Hepatocyte (in vitro differentiated cells): ENCODE data around the gene SERPINA6. TPM values are rescaled to one million over a fixed set of nuclear protein-coding genes. Genes with fewer than 3 reads are reported as not detected.

ENCODE experiments used
- DNase-seq: peaks from one replicate; pipeline ENCODE4 v3.0.0-alpha.2; 2016; ENCODE audit warnings: low spot score
- H2AFZ ChIP-seq: fragments of 200-600 bp; sonication (generic); 2 replicates; pipeline ENCODE4 v1.6.0; 2016; ENCODE audit warnings: antibody characterized with exemption, mild to moderate bottlenecking
- H3K27ac ChIP-seq: fragments of 200-600 bp; sonication (generic); 2 replicates; pipeline ENCODE4 v1.5.1; 2016; ENCODE audit warnings: mild to moderate bottlenecking
- H3K27me3 ChIP-seq: fragments of 200-600 bp; sonication (generic); 2 replicates; pipeline ENCODE4 v1.6.1; 2016
- H3K36me3 ChIP-seq: fragments of 200-600 bp; sonication (generic); replicated peaks from 2 replicates; pipeline ENCODE4 v1.5.1; 2016; ENCODE audit warnings: low read depth; ENCODE audit not compliant: insufficient read depth
- H3K4me1 ChIP-seq: fragments of 200-600 bp; sonication (generic); 2 replicates; pipeline ENCODE4 v1.5.1; 2016; ENCODE audit warnings: mild to moderate bottlenecking, moderate library complexity; ENCODE audit not compliant: insufficient read depth
- H3K4me2 ChIP-seq: fragments of 200-600 bp; sonication (generic); 2 replicates; pipeline ENCODE4 v1.6.0; 2016
- H3K4me3 ChIP-seq: fragments of 200-600 bp; sonication (generic); 2 replicates; pipeline ENCODE4 v1.5.1; 2016; ENCODE audit warnings: mild to moderate bottlenecking
- H3K79me2 ChIP-seq: fragments of 200-600 bp; sonication (generic); 2 replicates; pipeline ENCODE4 v1.6.0; 2017; ENCODE audit warnings: mild to moderate bottlenecking
- H3K9me2 ChIP-seq: fragments of 200-600 bp; sonication (generic); replicated peaks from 2 replicates; pipeline ENCODE4 v1.6.0; 2017; ENCODE audit warnings: mild to moderate bottlenecking; ENCODE audit not compliant: insufficient read depth
- H3K9me3 ChIP-seq: fragments of 200-600 bp; sonication (generic); 2 replicates; pipeline ENCODE4 v1.5.1; 2016; ENCODE audit warnings: low read depth, mild to moderate bottlenecking
- H4K20me1 ChIP-seq: fragments of 200-600 bp; sonication (generic); 2 replicates; pipeline ENCODE4 v1.6.0; 2016; ENCODE audit warnings: mild to moderate bottlenecking; ENCODE audit not compliant: insufficient read depth, poor library complexity, severe bottlenecking
- EZH2 ChIP-seq: fragments of 200-600 bp; sonication (generic); IDR thresholded peaks from 2 replicates; pipeline ENCODE4 v1.6.1; 2016; ENCODE audit warnings: antibody characterized with exemption, mild to moderate bottlenecking, borderline replicate concordance
- EZH2phosphoT487 ChIP-seq: fragments of 200-600 bp; sonication (generic); IDR thresholded peaks from one replicate; pipeline ENCODE4 v1.6.1; 2018; ENCODE audit warnings: antibody characterized with exemption, mild to moderate bottlenecking, low read depth, moderate library complexity; ENCODE audit not compliant: unreplicated experiment, severe bottlenecking
- WGBS: methylation state at CpG from one replicate; pipeline ENCODE4 v1.1.6; 2016; ENCODE audit warnings: low lambda C conversion rate; ENCODE audit errors: missing lambda C conversion rate; 5-methylcytosine and 5-hydroxymethylcytosine counted together
- polyA plus RNA-seq: library from polyadenylated mRNA; unstranded; fragments of >200 nt; fragmentation: Nextera tagmentation; extraction: Ambion mirVana; gene quantifications from 2 replicates; pipeline ENCODE4 v1.2.1, GENCODE V29; 2016
- total RNA-seq: library from RNA; depleted of rRNA; stranded (reverse); fragments of >200 nt; gene quantifications from 2 replicates; pipeline ENCODE4 v1.2.3, GENCODE V29; 2014
- TF ChIP-seq, protein P1 (sequence below): fragments of 200-600 bp; sonication (generic); IDR thresholded peaks from 2 replicates; pipeline ENCODE4 v1.5.1; 2016; ENCODE audit warnings: antibody characterized with exemption, mild to moderate bottlenecking; ENCODE audit not compliant: poor library complexity

Gene SERPINA6
- total and polyA plus RNA-seq, 2 experiments from 2014 or later, result 132 to 135 TPM

DNA sequence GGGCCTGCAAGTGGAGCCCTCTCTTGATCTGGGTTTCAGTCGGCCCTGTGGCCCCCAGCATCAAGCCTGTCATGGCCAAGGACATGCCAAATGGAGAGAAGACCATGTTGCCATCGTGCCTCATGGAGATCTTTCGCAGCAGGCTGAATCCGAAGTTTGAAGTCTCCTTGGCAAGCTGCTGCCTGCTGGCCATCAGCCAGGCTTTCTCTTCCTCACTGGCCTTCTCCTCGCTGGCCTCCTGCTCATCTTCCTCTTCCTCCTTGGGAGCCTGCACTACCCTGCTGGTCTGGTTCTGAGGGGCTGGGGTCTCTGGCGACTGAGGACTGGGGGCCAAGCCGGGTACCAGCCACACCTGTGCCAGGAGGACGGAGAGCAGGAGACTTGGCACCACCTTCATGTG, 32.9 kb downstream of the SERPINA6 start:
- WGBS, result 91% methylated on average over 8 of the region's 8 CpGs
- H3K27ac ChIP-seq, result no peak overlapping the region
- H3K9me2 ChIP-seq, result no peaks in the 10 kb centered on the region
- no peaks in the 10 kb centered on the region for H4K20me1 ChIP-seq
- TF ChIP-seq, protein P1, sequence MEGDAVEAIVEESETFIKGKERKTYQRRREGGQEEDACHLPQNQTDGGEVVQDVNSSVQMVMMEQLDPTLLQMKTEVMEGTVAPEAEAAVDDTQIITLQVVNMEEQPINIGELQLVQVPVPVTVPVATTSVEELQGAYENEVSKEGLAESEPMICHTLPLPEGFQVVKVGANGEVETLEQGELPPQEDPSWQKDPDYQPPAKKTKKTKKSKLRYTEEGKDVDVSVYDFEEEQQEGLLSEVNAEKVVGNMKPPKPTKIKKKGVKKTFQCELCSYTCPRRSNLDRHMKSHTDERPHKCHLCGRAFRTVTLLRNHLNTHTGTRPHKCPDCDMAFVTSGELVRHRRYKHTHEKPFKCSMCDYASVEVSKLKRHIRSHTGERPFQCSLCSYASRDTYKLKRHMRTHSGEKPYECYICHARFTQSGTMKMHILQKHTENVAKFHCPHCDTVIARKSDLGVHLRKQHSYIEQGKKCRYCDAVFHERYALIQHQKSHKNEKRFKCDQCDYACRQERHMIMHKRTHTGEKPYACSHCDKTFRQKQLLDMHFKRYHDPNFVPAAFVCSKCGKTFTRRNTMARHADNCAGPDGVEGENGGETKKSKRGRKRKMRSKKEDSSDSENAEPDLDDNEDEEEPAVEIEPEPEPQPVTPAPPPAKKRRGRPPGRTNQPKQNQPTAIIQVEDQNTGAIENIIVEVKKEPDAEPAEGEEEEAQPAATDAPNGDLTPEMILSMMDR, result no peak
- no peak for TF ChIP-seq EZH2
- no peak for TF ChIP-seq EZH2phosphoT487
- peaks cover 25% of the 10 kb centered on the region for H3K4me1 ChIP-seq
- H3K36me3 ChIP-seq, result no peaks in the 10 kb centered on the region
- no peak overlapping the region for H3K4me2 ChIP-seq
- no peak overlapping the region for H2AFZ ChIP-seq
- DNase-seq, result no peak
- no peak overlapping the region for H3K4me3 ChIP-seq
- no peaks in the 10 kb centered on the region for H3K79me2 ChIP-seq
- no peaks in the 10 kb centered on the region for H3K9me3 ChIP-seq
- H3K27me3 ChIP-seq, result no peaks in the 10 kb centered on the region

DNA sequence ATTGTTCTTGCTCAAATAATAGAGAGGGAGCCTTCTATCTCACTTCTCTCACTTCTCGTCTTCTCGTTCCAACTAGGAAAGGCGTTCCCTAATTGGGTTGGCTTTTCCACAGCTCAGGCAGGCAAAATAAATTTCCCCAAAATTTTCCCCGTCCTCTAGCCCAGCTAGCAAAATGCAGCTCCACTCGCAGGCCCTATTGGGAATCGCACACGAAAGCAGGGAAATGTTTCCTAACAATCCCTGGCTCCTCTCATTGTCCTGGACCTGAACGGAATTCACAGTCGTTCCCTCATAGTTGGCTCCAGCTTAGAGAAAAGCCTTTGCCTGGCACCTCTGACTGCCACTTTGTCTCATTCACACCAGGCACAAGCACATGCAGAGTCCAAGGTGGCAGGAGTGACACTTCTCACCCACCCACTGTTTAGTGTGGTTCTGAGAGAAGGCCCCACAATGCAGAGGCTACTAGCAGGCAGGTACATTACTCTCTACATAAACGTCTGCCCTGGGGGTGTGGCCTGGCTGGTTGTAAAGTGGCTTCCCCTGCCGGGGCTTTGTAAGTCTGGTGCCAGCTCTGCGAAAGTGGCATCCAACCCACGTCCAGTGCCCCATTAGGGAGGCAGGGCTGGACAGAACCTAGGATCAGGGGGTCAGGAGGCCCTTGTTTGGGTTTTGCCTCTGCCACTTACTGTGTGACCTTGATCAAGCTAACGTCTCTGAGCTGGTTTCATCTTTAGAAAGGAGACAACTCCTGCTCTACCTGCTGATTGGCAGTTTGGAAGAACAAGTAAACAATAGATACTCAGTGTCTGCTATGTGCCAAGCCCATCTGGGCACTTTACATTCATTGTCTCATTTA, 34.3 kb downstream of the SERPINA6 start:
- 76% methylated on average over 14 of the region's 14 CpGs for WGBS
- Histone ChIP-seq H4K20me1 (no peaks in the 10 kb centered on the region), H3K4me2 (no peak overlapping the region), H3K9me3 (no peaks in the 10 kb centered on the region), H3K9me2 (no peaks in the 10 kb centered on the region), H3K4me1 (peaks cover 18% of the 10 kb centered on the region), H3K79me2 (no peaks in the 10 kb centered on the region), H3K27me3 (no peaks in the 10 kb centered on the region), H3K27ac (no peak overlapping the region), H3K36me3 (no peaks in the 10 kb centered on the region), H3K4me3 (no peak overlapping the region), H2AFZ (no peak overlapping the region)
- no peak for TF ChIP-seq EZH2phosphoT487
- TF ChIP-seq EZH2, result no peak
- TF ChIP-seq, protein P1, result no peak
- DNase-seq, result no peak

DNA sequence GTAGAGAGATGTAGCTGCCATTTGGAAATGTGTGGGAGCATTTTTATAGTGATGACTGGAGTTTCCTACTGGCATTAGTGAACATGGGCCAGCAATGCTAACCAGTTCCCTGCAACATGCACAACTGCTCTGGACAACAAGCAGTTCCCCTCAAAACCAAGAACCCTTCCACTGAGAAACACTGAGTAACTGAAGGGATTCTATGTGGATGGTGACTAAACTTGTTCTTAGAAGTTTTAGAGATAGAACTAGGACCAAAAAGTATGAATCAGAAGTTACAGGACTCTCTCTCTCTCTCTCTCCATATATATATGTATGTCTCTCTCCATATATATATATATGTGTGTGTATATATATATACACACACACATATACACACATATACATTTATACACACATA, 38.0 kb downstream of the SERPINA6 start:
- no peaks in the 10 kb centered on the region for H3K9me2 ChIP-seq
- no peaks in the 10 kb centered on the region for H4K20me1 ChIP-seq
- no peaks in the 10 kb centered on the region for H3K27me3 ChIP-seq
- no peaks in the 10 kb centered on the region for H3K4me1 ChIP-seq
- no peaks in the 10 kb centered on the region for H3K9me3 ChIP-seq
- H3K27ac ChIP-seq, result no peak overlapping the region
- no peak for DNase-seq
- H2AFZ ChIP-seq, result no peak overlapping the region
- H3K36me3 ChIP-seq, result no peaks in the 10 kb centered on the region
- H3K4me3 ChIP-seq, result no peak overlapping the region
- no peaks in the 10 kb centered on the region for H3K79me2 ChIP-seq
- H3K4me2 ChIP-seq, result no peak overlapping the region
- TF ChIP-seq EZH2 (no peak), EZH2phosphoT487 (no peak)
- TF ChIP-seq, protein P1, result no peak
